WERI-Rb-1 (cell line): Measurements from ENCODE around the gene CLEC4C.
"Not testable (repeated sequence)": the region's sequence is repeated elsewhere in the genome, so short reads cannot be mapped to it uniquely, and the experiment has no call there.

Source experiments
- DNase-seq: peaks from one replicate; pipeline ENCODE4 v3.0.0-alpha.2; 2020
- H3K27ac ChIP-seq: fragments of 250-450 bp; sonication (Bioruptor Pico); 2 replicates; pipeline ENCODE4 v1.5.1; 2020; ENCODE audit warnings: mild to moderate bottlenecking, moderate library complexity
- H3K27me3 ChIP-seq: fragments of 250-450 bp; sonication (Bioruptor Pico); 2 replicates; pipeline ENCODE4 v1.5.1; 2021; ENCODE audit warnings: mild to moderate bottlenecking, low read depth, moderate library complexity; ENCODE audit not compliant: insufficient read depth, severe bottlenecking
- H3K36me3 ChIP-seq: fragments of 250-450 bp; sonication (Bioruptor Pico); 2 replicates; pipeline ENCODE4 v1.5.1; 2020; ENCODE audit warnings: mild to moderate bottlenecking, moderate library complexity
- H3K4me3 ChIP-seq: 2 replicates; pipeline ENCODE4 v1.5.1; 2011; ENCODE audit warnings: low read depth, mild to moderate bottlenecking, control low read depth, low read length
- H3K9me3 ChIP-seq: fragments of 250-450 bp; sonication (Bioruptor Pico); 2 replicates; pipeline ENCODE4 v1.5.1; 2021; ENCODE audit warnings: mild to moderate bottlenecking, moderate library complexity; ENCODE audit not compliant: severe bottlenecking
- TF ChIP-seq, protein P1 (sequence below): IDR thresholded peaks from 2 replicates; pipeline ENCODE4 v1.5.1; 2011; ENCODE audit warnings: low read depth, mild to moderate bottlenecking, control low read depth, inconsistent platforms, low read length

CLEC4C gene

DNA sequence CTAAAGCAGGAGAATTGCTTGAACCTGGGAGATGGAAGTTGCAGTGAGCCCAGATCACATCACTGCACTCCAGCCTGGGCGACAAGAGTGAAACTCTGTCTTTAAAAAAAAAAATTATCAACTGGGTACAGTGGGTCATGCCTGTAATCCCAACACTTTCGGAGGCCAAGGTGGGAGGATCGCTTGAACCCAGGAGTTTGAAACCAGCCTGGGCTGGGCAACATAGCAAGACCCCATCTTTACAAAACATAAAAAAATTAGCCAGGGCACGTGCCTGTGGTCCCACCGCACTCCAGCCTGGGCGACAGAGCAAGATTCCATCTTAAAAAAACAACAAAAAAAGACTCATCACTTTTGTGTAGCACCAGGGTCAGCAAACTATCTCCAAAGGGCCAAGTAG is 34.9 kb upstream of the CLEC4C start:
- Histone ChIP-seq H3K27me3 (no peaks in the 10 kb centered on the region), H3K4me3 (no peak overlapping the region), H3K9me3 (no peaks in the 10 kb centered on the region), H3K36me3 (no peaks in the 10 kb centered on the region), H3K27ac (no peak overlapping the region)
- TF ChIP-seq, protein P1, sequence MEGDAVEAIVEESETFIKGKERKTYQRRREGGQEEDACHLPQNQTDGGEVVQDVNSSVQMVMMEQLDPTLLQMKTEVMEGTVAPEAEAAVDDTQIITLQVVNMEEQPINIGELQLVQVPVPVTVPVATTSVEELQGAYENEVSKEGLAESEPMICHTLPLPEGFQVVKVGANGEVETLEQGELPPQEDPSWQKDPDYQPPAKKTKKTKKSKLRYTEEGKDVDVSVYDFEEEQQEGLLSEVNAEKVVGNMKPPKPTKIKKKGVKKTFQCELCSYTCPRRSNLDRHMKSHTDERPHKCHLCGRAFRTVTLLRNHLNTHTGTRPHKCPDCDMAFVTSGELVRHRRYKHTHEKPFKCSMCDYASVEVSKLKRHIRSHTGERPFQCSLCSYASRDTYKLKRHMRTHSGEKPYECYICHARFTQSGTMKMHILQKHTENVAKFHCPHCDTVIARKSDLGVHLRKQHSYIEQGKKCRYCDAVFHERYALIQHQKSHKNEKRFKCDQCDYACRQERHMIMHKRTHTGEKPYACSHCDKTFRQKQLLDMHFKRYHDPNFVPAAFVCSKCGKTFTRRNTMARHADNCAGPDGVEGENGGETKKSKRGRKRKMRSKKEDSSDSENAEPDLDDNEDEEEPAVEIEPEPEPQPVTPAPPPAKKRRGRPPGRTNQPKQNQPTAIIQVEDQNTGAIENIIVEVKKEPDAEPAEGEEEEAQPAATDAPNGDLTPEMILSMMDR, result no peak
- no peak for DNase-seq

DNA sequence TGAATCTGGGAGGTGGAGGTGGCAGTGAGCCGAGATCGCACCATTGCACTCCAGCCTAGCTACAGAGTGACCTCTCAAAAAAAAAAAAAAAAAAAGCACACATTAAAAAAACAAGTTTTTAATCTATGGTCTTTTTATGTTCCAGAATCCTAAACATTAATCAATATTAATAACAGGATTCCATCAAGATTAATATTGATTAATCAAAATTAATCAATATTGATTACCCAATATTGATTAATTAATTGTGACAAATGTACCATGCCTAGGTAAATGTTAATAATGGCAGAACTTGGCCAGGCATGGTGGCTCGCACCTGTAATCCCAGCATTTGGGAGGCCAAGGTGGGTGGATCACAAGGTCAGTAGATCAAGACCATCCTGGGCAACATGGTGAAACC is 34.1 kb upstream of the CLEC4C start:
- no peak overlapping the region for H3K27ac ChIP-seq
- H3K4me3 ChIP-seq, result no peak overlapping the region
- no peaks in the 10 kb centered on the region for H3K36me3 ChIP-seq
- no peaks in the 10 kb centered on the region for H3K9me3 ChIP-seq
- H3K27me3 ChIP-seq, result no peaks in the 10 kb centered on the region
- DNase-seq, result no peak
- TF ChIP-seq, protein P1, result no peak

GRCh38 chr12:7769999-7770398 is 22.8 kb upstream of the CLEC4C start:
- no peak for DNase-seq
- Histone ChIP-seq H3K4me3 (no peak overlapping the region), H3K27me3 (no peaks in the 10 kb centered on the region), H3K36me3 (no peaks in the 10 kb centered on the region), H3K9me3 (no peaks in the 10 kb centered on the region), H3K27ac (no peak overlapping the region)
- TF ChIP-seq, protein P1, result no peak

DNA sequence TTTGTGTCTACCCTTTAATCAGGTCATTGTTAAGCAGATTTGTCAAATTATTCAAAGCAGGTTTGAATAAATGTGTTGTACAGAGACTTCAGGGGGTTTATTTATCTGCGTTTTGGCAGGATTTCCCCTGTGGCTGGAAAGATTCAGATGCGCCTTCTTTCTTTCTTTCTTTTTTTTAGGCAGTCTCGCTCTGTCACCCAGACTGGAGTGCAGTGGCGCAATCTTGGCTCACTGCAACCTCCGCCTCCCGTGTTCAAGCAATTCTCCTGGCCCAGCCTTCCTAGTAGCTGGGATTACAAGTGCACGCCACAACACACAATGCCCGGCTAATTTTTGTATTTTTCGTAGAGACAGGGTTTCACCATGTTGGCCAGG is 11.6 kb upstream of the CLEC4C start:
- no peaks in the 10 kb centered on the region for H3K27me3 ChIP-seq
- H3K9me3 ChIP-seq, result no peaks in the 10 kb centered on the region
- no peak for DNase-seq
- TF ChIP-seq, protein P1, result no peak
- H3K27ac ChIP-seq, result no peak overlapping the region
- no peak overlapping the region for H3K4me3 ChIP-seq
- no peaks in the 10 kb centered on the region for H3K36me3 ChIP-seq

- Histone ChIP-seq H3K27ac (no peak overlapping the region), H3K36me3 (no peaks in the 10 kb centered on the region), H3K27me3 (no peaks in the 10 kb centered on the region), H3K4me3 (no peak overlapping the region), H3K9me3 (no peaks in the 10 kb centered on the region)
- TF ChIP-seq, protein P1, result no peak
- DNase-seq, result no peak
These were observed 9.8 kb upstream of the CLEC4C start for GRCh38 chr12:7756993-7757392.

DNA sequence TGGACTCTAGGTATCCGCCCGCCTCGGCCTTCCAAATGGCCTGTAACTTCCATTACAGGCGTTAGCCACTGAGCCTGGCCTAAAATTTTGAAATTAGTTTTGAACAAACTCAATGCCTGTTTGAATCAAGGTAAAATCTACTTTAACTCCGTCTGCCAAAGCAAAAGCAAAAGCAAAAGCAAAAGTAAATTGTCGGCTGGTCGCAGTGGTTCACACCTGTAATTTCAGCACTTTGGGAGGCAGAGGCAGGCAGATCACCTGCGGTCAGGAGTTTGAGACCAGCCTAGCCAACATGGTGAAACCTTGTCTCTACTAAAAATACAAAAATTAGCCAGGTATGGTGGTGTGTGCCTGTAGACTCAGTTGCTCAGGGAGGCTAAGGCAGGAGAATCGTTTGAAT is 8.5 kb upstream of the CLEC4C start:
- H3K4me3 ChIP-seq, H3K27ac ChIP-seq, H3K27me3 ChIP-seq, H3K9me3 ChIP-seq, H3K36me3 ChIP-seq, DNase-seq: not testable (repeated sequence)

GRCh38 chr12:7751941-7752922 is 5.1 kb upstream of the CLEC4C start:
- DNase-seq, H3K9me3 ChIP-seq, H3K27ac ChIP-seq, H3K27me3 ChIP-seq, H3K4me3 ChIP-seq, H3K36me3 ChIP-seq: not testable (repeated sequence)
